ENCODE measurements around the gene BLOC1S5.

- TF ChIP-seq POLR2A (IDR thresholded peaks at IDR 0.05) (no peak), CTCF (IDR thresholded peaks at IDR 0.05) (no peak)
Observed at GRCh38 chr6:8017276-8017701, 46.9 kb downstream of the BLOC1S5 start.

All from testis (tissue), 2 donors.